A549 (cell line): Measurements from ENCODE around the gene TMEM200A. TPM values are rescaled to one million over a fixed set of nuclear protein-coding genes. Genes with fewer than 3 reads are reported as not detected.

ENCODE experiments used
- ATAC-seq, 2 experiments: fragments of 200-7000 bp in 1 of 2; fragments of >200 bp in 1 of 2; cut with Nextera tagmentation in 1 of 2; cut with Tn5 transposase in 1 of 2; 3 replicates each; pipeline versions ENCODE4 v1.8.0 to v1.9.1; 2018 to 2020; ENCODE audit warnings: mild to moderate bottlenecking in 1 of 2, moderate library complexity in 1 of 2
- CTCF ChIA-PET: fragments of 300-600 bp; sonication (Branson Sonifier 250); formaldehyde crosslinking; extraction: SDS; loops from one replicate; lab custom pipeline; 2021; ENCODE audit warnings: antibody characterized with exemption, inconsistent platforms; lab: Yijun Ruan, JAX
- POLR2A ChIA-PET: fragments of 350-600 bp; formaldehyde crosslinking; extraction: SDS; loops from one replicate; lab custom pipeline; 2021; ENCODE audit warnings: antibody characterized with exemption, inconsistent platforms; lab: Yijun Ruan, JAX
- DNase-seq, 2 experiments: peaks; one replicate each; pipeline versions ENCODE4 v3.0.0 to v3.0.0-alpha.2; 2011 to 2016; ENCODE audit warnings: low read depth in 1 of 2, low spot score in 1 of 2
- FAIRE-seq: peaks from 2 replicates; lab custom pipeline; 2011; peaks lifted over from hg19 to GRCh38; lab: Jason Lieb, UNC
- H3K27ac ChIP-seq, 2 experiments: fragments of >200 bp; sonication (Bioruptor Twin); formaldehyde crosslinking; 3 replicates each; pipeline ENCODE4 v1.5.1; 2016 to 2017
- H3K4me1 ChIP-seq: fragments of >200 bp; sonication (Bioruptor Twin); formaldehyde crosslinking; 3 replicates; pipeline ENCODE4 v1.6.1; 2016
- H3K4me2 ChIP-seq: fragments of >200 bp; sonication (Bioruptor Twin); formaldehyde crosslinking; 3 replicates; pipeline ENCODE4 v1.6.1; 2016
- H3K4me3 ChIP-seq: fragments of >200 bp; sonication (Bioruptor Twin); formaldehyde crosslinking; 3 replicates; pipeline ENCODE4 v1.5.1; 2016
- H3K9me3 ChIP-seq: fragments of >200 bp; sonication (Bioruptor Twin); formaldehyde crosslinking; 3 replicates; pipeline ENCODE4 v1.6.1; 2016
- BHLHE40 ChIP-seq: IDR thresholded peaks from 2 replicates; pipeline ENCODE4 v1.6.1; 2012; ENCODE audit warnings: low read depth, low read length, inconsistent platforms
- CEBPB ChIP-seq, 2 experiments: fragments of >200 bp in 1 of 2; sonication (Bioruptor Twin) in 1 of 2; formaldehyde crosslinking in 1 of 2; IDR thresholded peaks; 2 replicates each; pipeline ENCODE4 v1.6.1; 2012 to 2016
- CHD2 ChIP-seq: fragments of 150-350 bp; IDR thresholded peaks from 2 replicates; pipeline ENCODE4 v1.6.1; 2014; ENCODE audit warnings: low read length; ENCODE audit not compliant: partially characterized antibody
- EHF ChIP-seq: fragments of 250-450 bp; sonication (Bioruptor Pico); IDR thresholded peaks from 2 replicates; pipeline ENCODE4 v1.5.0; 2020; ENCODE audit warnings: mild to moderate bottlenecking
- EHMT2 ChIP-seq: fragments of 200-600 bp; sonication (generic); IDR thresholded peaks from 2 replicates; pipeline ENCODE4 v1.6.1; 2016; ENCODE audit warnings: antibody characterized with exemption, low read depth, mild to moderate bottlenecking, moderate library complexity
- EP300 ChIP-seq, 2 experiments: fragments of >200 bp; sonication (Bioruptor Twin); formaldehyde crosslinking; IDR thresholded peaks; 2 replicates in 1 of 2; 3 replicates in 1 of 2; pipeline ENCODE4 v1.6.1; 2016 to 2017
- FOSL2 ChIP-seq, 2 experiments: fragments of 450-650 bp in 1 of 2; fragments of >200 bp in 1 of 2; sonication (Bioruptor Twin) in 1 of 2; formaldehyde crosslinking; IDR thresholded peaks; 2 replicates each; pipeline versions ENCODE4 v1.5.0 to v1.6.1; 2016 to 2020; ENCODE audit warnings: mild to moderate bottlenecking in 1 of 2, moderate library complexity in 1 of 2
- FOXS1 ChIP-seq: fragments of 250-450 bp; sonication (Bioruptor Pico); IDR thresholded peaks from 2 replicates; pipeline ENCODE4 v1.5.0; 2020; ENCODE audit warnings: mild to moderate bottlenecking, moderate library complexity
- HDAC2 ChIP-seq: fragments of 200-600 bp; sonication (generic); IDR thresholded peaks from 2 replicates; pipeline ENCODE4 v1.6.1; 2016
- HMGXB4 ChIP-seq: fragments of 250-450 bp; sonication (Bioruptor Pico); IDR thresholded peaks from 2 replicates; pipeline ENCODE4 v1.5.0; 2021; ENCODE audit warnings: mild to moderate bottlenecking, moderate library complexity, borderline replicate concordance
- HOXA7 ChIP-seq: fragments of 250-450 bp; sonication (Bioruptor Pico); IDR thresholded peaks from 2 replicates; pipeline ENCODE4 v1.5.0; 2020; ENCODE audit warnings: mild to moderate bottlenecking, moderate library complexity
- MAFK ChIP-seq: fragments of 450-650 bp; IDR thresholded peaks from 2 replicates; pipeline ENCODE4 v1.6.1; 2014; ENCODE audit not compliant: partially characterized antibody
- MAX ChIP-seq: IDR thresholded peaks from 2 replicates; pipeline ENCODE4 v1.6.1; 2012
- MYC ChIP-seq: IDR thresholded peaks from 2 replicates; pipeline ENCODE4 v1.6.1; 2012; ENCODE audit warnings: mild to moderate bottlenecking, inconsistent platforms, low read length, improper control_type of control experiment, borderline replicate concordance
- NPAS2 ChIP-seq: fragments of 250-450 bp; sonication (Bioruptor Pico); IDR thresholded peaks from 2 replicates; pipeline ENCODE4 v1.8.0; 2022; ENCODE audit warnings: mild to moderate bottlenecking, moderate library complexity, borderline replicate concordance
- PHF8 ChIP-seq: fragments of 200-600 bp; sonication (generic); IDR thresholded peaks from 2 replicates; pipeline ENCODE4 v1.6.1; 2016; ENCODE audit warnings: low read depth, mild to moderate bottlenecking, antibody characterized with exemption, moderate library complexity, borderline replicate concordance
- RCOR1 ChIP-seq: fragments of 150-350 bp; IDR thresholded peaks from 2 replicates; pipeline ENCODE4 v1.6.1; 2014; ENCODE audit warnings: antibody characterized with exemption, low read length, low read depth
- RNF2 ChIP-seq: fragments of 200-600 bp; sonication (generic); IDR thresholded peaks from 2 replicates; pipeline ENCODE4 v1.6.1; 2016; ENCODE audit warnings: low read depth, mild to moderate bottlenecking, antibody characterized with exemption, moderate library complexity, borderline replicate concordance
- SREBF2 ChIP-seq: fragments of 450-650 bp; IDR thresholded peaks from 2 replicates; pipeline ENCODE4 v1.6.1; 2014; ENCODE audit warnings: mild to moderate bottlenecking, moderate library complexity
- ZFP36 ChIP-seq: fragments of 450-650 bp; IDR thresholded peaks from 2 replicates; pipeline ENCODE4 v1.6.1; 2014; ENCODE audit warnings: borderline replicate concordance; ENCODE audit not compliant: partially characterized antibody
- ZNF302 ChIP-seq: fragments of 250-450 bp; sonication (Bioruptor Pico); IDR thresholded peaks from 2 replicates; pipeline ENCODE4 v1.9.0; 2021; ENCODE audit warnings: inconsistent platforms, mild to moderate bottlenecking, moderate library complexity
- ZSCAN20 ChIP-seq: fragments of 250-450 bp; sonication (Bioruptor Pico); IDR thresholded peaks from 2 replicates; pipeline ENCODE4 v1.8.0; 2022; ENCODE audit warnings: mild to moderate bottlenecking, moderate library complexity
- WGBS: methylation state at CpG from one replicate; pipeline ENCODE4 v1.1.6; 2017; ENCODE audit errors: missing lambda C conversion rate; 5-methylcytosine and 5-hydroxymethylcytosine counted together
- polyA plus RNA-seq, 4 experiments: library from polyadenylated mRNA; depleted of rRNA in 3 of 4; stranded (reverse); fragments of >200 nt; fragmentation: RNase III in 1 of 4; extraction: RNeasy Plus Mini Kit Qiagen cat#74134 plus additional on column Dnase treatment in 1 of 4; gene quantifications; 2 replicates in 3 of 4; 3 replicates in 1 of 4; pipeline ENCODE4 v1.2.3, GENCODE V29; 2011 to 2017
- TF ChIP-seq, protein P1 (sequence below): IDR thresholded peaks from 2 replicates; pipeline ENCODE4 v1.6.1; 2012; ENCODE audit warnings: low read depth, borderline replicate concordance
- TF ChIP-seq, protein P2 (sequence below): fragments of 450-650 bp; IDR thresholded peaks from 2 replicates; pipeline ENCODE4 v1.6.1; 2014; ENCODE audit warnings: antibody characterized with exemption
- TF ChIP-seq, protein P3 (sequence below): fragments of >200 bp; sonication (Bioruptor Twin); formaldehyde crosslinking; IDR thresholded peaks from 3 replicates; pipeline ENCODE4 v1.5.1; 2016
- TF ChIP-seq, protein P4 (sequence below): fragments of 200-600 bp; sonication (generic); IDR thresholded peaks from 2 replicates; pipeline ENCODE4 v1.6.1; 2016; ENCODE audit warnings: antibody characterized with exemption, mild to moderate bottlenecking, moderate library complexity

Gene TMEM200A
- polyA plus RNA-seq, 2 of the 4 experiments (the other 2 are of a cell fraction): 0.03 TPM; not detected in 1

GRCh38 chr6:130470766-130471165, 104.9 kb downstream of the TMEM200A start:
- Histone ChIP-seq H3K4me2 (no peak overlapping the region), H3K4me3 (no peak overlapping the region), H3K27ac (no peak overlapping the region), H3K9me3 (no peaks in the 10 kb centered on the region), H3K4me1 (no peaks in the 10 kb centered on the region)
- CTCF ChIA-PET: interaction anchor here (0.7 kb wide), 2 partner anchors 177 to 1504 kb away, joined by 3 read pairs; no protein-coding TSS in a partner anchor
- FAIRE-seq (no peak), ATAC-seq (no peak), DNase-seq (no peak)
- 21% methylated on average over 7 of the region's 7 CpGs for WGBS
- POLR2A ChIA-PET: no interaction called here
- TF ChIP-seq, protein P1, sequence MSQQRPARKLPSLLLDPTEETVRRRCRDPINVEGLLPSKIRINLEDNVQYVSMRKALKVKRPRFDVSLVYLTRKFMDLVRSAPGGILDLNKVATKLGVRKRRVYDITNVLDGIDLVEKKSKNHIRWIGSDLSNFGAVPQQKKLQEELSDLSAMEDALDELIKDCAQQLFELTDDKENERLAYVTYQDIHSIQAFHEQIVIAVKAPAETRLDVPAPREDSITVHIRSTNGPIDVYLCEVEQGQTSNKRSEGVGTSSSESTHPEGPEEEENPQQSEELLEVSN: no peak
- TF ChIP-seq HMGXB4 (CRISPR knock-in tag) (no peak), ZFP36 (no peak), EP300 (IDR thresholded peaks at IDR 0.05) (no peak), HDAC2 (no peak), CEBPB (IDR thresholded peaks at IDR 0.05) (no peak), PHF8 (no peak), HOXA7 (CRISPR knock-in tag) (no peak), FOXS1 (CRISPR knock-in tag) (no peak), BHLHE40 (no peak), ZSCAN20 (no peak), FOSL2 (IDR thresholded peaks at IDR 0.05) (no peak), FOSL2 (CRISPR knock-in tag; IDR thresholded peaks at IDR 0.05) (no peak), MYC (no peak), EHMT2 (no peak)
- TF ChIP-seq, protein P2, sequence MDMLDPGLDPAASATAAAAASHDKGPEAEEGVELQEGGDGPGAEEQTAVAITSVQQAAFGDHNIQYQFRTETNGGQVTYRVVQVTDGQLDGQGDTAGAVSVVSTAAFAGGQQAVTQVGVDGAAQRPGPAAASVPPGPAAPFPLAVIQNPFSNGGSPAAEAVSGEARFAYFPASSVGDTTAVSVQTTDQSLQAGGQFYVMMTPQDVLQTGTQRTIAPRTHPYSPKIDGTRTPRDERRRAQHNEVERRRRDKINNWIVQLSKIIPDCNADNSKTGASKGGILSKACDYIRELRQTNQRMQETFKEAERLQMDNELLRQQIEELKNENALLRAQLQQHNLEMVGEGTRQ: no peak
- TF ChIP-seq, all 56 proteins: peak for 0

GRCh38 chr6:130473886-130474285, 108.1 kb downstream of the TMEM200A start:
- ChIA-PET POLR2A (no interaction called here), CTCF (interaction anchor here (0.5 to 0.6 kb wide), 2 partner anchors 577 to 1858 kb away, joined by 3 read pairs; no protein-coding TSS in a partner anchor)
- Histone ChIP-seq H3K4me2 (no peak overlapping the region), H3K9me3 (no peaks in the 10 kb centered on the region), H3K4me3 (no peak overlapping the region), H3K27ac (no peak overlapping the region), H3K4me1 (no peaks in the 10 kb centered on the region)
- ATAC-seq: no peak
- WGBS: 16% methylated on average over 5 of the region's 5 CpGs
- no peak for FAIRE-seq
- DNase-seq: no peak
- no peak for TF ChIP-seq ZNF302
- TF ChIP-seq, protein P3, sequence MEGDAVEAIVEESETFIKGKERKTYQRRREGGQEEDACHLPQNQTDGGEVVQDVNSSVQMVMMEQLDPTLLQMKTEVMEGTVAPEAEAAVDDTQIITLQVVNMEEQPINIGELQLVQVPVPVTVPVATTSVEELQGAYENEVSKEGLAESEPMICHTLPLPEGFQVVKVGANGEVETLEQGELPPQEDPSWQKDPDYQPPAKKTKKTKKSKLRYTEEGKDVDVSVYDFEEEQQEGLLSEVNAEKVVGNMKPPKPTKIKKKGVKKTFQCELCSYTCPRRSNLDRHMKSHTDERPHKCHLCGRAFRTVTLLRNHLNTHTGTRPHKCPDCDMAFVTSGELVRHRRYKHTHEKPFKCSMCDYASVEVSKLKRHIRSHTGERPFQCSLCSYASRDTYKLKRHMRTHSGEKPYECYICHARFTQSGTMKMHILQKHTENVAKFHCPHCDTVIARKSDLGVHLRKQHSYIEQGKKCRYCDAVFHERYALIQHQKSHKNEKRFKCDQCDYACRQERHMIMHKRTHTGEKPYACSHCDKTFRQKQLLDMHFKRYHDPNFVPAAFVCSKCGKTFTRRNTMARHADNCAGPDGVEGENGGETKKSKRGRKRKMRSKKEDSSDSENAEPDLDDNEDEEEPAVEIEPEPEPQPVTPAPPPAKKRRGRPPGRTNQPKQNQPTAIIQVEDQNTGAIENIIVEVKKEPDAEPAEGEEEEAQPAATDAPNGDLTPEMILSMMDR: no peak
- no peak for TF ChIP-seq HDAC2
- no peak for TF ChIP-seq RNF2
- TF ChIP-seq RCOR1: no peak
- no peak for TF ChIP-seq NPAS2
- TF ChIP-seq MAFK: no peak
- no peak for TF ChIP-seq HMGXB4 (CRISPR knock-in tag)
- no peak for TF ChIP-seq EHF
- TF ChIP-seq CHD2: no peak
- no peak for TF ChIP-seq SREBF2
- TF ChIP-seq, protein P4, sequence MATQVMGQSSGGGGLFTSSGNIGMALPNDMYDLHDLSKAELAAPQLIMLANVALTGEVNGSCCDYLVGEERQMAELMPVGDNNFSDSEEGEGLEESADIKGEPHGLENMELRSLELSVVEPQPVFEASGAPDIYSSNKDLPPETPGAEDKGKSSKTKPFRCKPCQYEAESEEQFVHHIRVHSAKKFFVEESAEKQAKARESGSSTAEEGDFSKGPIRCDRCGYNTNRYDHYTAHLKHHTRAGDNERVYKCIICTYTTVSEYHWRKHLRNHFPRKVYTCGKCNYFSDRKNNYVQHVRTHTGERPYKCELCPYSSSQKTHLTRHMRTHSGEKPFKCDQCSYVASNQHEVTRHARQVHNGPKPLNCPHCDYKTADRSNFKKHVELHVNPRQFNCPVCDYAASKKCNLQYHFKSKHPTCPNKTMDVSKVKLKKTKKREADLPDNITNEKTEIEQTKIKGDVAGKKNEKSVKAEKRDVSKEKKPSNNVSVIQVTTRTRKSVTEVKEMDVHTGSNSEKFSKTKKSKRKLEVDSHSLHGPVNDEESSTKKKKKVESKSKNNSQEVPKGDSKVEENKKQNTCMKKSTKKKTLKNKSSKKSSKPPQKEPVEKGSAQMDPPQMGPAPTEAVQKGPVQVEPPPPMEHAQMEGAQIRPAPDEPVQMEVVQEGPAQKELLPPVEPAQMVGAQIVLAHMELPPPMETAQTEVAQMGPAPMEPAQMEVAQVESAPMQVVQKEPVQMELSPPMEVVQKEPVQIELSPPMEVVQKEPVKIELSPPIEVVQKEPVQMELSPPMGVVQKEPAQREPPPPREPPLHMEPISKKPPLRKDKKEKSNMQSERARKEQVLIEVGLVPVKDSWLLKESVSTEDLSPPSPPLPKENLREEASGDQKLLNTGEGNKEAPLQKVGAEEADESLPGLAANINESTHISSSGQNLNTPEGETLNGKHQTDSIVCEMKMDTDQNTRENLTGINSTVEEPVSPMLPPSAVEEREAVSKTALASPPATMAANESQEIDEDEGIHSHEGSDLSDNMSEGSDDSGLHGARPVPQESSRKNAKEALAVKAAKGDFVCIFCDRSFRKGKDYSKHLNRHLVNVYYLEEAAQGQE: no peak
- no peak for TF ChIP-seq PHF8
- no peak for TF ChIP-seq MAX
